Measurements from ENCODE around the gene RAB11FIP3.
A peak's percentile ranks its signal among the peaks of the same experiment; 100 is the strongest.
"Not testable (repeated sequence)": the region's sequence is repeated elsewhere in the genome, so short reads cannot be mapped to it uniquely, and the experiment has no call there.

Gene RAB11FIP3

DNA sequence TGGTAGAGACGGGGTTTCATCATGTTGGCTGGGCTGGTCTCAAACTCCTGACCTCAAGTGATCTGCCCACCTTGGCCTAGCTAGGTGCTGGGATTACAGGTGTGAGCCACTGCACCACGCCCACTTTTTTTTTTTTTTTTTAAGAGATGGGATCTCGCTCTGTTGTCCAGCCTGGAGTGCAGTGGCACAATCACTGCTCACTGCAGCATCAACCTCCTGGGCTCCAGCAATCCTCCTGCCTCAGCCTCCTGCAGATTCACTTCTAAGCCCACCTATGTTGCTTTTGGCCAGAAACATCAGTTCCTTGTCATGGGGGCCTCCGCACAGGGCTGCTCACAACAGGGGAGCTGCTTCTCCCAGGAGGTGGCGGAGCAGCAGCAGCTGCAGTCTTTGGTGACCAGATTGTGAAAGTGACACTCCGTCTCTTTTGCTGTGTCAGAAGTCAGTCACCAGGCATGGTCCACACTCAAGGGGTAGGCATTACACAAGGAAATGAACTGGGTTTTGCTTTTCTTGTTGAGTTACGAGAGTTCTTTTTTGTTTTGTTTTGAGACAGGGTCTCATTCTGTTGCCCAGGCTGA is 32.9 kb upstream of the RAB11FIP3 start:
- no peak for DNase-seq (ENCODE audit: low spot score)

DNA sequence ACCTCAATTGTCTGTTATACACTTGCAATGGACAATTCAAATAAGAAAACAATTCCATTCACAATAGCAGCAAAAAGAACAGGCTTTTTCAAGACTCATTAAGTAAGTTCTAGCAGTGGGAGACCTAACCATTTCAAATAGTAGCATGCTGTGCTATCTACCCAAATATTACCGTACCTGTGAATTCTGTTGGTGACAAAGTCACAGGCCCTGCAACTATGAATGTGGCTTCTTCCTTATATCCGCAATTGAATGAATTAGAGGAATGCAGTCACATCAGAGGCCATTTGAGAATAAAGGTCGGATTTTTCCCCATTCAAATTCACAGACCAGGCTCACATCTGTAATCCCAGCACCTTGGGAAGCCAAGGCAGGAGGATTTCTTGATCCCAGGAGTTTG is 29.2 kb upstream of the RAB11FIP3 start:
- DNase-seq (ENCODE audit: low spot score): no peak

DNA sequence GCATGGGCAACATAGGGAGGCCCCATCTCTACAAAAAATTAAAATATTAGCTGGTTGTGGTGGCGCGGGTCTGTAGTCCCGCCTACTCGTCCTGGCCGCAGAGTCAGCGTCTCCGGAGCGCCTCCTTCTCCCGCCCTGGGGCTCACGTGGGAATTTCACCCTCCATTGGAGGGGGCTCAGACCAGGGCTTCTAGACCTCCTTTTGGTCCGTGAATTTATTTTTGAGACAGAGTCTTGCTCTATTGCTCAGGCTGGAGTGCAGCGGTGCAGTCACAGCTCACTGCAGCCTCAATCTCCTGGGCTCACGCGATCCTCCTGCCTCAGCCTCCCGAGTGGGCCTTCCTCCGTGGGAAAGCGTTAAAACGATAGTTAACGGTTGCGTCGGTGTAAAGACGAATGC is 28.8 kb upstream of the RAB11FIP3 start:
- no peak for DNase-seq (ENCODE audit: low spot score)

DNA sequence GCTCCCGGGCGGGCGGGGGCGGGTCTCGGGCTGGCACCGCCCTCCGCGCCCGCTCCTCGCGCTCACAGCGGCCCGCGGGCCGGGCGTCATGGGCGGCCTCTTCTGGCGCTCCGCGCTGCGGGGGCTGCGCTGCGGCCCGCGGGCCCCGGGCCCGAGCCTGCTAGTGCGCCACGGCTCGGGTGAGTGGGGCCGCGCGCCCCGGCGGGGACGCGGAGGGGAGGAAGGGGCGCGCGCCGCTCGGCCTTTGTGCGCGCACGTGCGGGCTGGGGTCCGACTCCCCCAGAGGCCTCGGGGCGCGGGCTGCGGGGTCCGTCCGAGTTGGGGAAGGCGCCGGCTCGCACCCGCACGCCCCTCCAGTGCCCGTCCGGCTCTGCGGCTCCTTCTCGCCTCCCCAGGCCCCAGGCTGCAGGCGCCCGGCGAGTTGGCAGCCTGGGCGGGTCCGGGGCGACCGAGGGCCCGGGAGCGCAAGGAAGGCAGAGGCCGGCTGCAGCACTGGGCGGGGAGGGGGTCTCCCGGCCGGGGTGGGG is 28.3 kb upstream of the RAB11FIP3 start, which contains the start of gene NME4:
NME4 (plus strand) TSS at position 65 of the 527 bp plus-strand sequence; CDS start at position 89, 24 bp downstream.
- DNase-seq (ENCODE audit: low spot score): peak; percentile 71

DNA sequence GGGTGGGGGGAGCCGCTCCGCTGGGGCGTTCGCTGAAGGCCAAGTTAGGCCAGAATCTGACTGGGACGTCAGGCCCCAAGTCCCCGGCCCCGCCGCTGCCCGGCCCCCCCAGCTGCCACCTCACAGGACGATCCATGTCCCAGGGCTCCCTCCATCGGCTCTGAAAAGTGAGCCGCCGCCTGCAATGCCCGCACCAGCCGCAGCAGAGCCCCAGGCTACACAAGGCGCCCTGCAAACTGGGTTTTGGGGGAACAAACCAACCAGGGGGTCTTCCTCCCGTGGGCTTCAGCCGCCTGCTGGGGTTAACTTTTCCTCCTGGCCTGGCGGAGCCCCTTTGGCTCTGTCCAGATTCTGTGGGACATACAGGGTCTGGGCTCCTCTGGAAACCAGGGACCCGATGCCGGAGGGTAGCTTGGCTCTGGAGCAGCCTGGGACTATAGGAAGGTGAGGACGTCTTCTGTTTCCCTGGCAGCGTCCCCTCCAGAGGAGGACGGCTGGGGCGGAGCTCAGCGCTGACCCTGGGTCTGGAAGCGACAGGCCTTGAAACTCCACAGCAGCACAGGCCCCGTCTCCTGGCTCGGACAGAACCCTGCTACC is 27.6 kb upstream of the RAB11FIP3 start:
- peak; percentile 79 for DNase-seq (ENCODE audit: low spot score)

DNA sequence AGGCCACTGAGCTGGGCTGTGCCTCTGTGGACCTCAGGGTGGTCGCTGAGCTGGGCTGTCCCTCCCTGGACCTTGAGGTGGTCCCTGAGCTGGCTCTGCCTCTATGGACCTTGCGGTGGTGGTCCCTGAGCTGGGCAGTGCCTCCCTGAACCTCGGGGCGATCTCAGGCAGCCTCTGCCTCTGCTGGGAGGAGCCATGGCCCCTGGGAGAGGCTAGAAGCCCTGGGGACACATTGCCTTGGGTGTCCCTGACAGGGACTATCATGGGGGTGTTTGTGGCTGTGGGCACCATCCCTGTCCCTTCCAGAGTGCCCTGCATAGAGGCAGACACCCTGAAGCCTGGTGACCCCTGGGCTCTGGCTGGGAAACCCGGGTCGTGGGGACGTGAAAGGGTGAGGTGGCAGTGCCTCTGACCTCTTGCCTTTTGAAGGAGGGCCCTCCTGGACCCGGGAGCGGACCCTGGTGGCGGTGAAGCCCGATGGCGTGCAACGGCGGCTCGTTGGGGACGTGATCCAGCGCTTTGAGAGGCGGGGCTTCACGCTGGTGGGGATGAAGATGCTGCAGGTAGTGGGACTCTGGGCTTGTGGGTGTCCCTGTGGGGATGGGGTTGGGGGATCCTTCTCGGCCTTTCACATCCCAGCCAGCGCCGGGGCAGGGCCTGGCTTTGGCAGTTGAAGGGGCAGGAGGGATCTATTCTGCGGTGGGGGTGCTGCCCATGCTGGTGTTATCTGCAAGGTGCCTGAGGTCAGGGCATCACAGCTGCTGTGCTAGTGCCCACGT is 26.7 kb upstream of the RAB11FIP3 start:
- DNase-seq (ENCODE audit: low spot score): no peak

DNA sequence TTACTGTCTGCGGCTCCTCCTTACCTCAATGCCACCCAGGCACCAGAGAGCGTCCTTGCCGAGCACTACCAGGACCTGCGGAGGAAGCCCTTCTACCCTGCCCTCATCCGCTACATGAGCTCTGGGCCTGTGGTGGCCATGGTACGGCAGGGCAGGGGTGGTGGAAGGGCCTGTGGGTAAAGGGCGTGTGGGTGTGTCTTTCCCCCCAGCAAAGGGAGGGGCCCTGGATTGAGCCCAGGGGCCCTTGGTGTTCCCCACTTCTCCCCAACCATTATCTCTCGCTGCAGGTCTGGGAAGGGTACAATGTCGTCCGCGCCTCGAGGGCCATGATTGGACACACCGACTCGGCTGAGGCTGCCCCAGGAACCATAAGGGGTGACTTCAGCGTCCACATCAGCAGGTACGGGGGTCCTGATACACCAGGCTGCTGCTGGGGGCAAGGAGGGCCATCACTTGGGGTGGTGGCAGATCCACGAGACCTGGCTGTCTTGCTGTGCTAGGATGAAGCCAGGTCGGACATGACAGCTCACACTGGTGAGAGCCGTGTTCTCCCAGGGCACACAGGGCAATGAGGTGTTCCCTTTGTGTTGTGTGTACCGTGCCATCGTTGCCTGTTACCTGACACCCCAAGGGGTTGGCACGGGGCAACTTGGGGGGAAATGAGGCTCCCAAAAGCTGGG is 26.0 kb upstream of the RAB11FIP3 start:
- DNase-seq (ENCODE audit: low spot score): no peak

DNA sequence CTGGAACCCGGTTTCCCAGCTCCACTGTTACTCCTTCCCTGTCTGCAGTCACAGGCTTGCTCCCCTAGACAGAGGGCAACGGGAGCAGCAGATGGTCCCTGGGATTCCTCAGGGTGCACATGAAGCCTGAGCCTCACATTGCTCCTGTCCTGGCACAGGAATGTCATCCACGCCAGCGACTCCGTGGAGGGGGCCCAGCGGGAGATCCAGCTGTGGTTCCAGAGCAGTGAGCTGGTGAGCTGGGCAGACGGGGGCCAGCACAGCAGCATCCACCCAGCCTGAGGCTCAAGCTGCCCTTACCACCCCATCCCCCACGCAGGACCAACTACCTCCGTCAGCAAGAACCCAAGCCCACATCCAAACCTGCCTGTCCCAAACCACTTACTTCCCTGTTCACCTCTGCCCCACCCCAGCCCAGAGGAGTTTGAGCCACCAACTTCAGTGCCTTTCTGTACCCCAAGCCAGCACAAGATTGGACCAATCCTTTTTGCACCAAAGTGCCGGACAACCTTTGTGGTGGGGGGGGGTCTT is 25.3 kb upstream of the RAB11FIP3 start:
- no peak for DNase-seq (ENCODE audit: low spot score)

DNA sequence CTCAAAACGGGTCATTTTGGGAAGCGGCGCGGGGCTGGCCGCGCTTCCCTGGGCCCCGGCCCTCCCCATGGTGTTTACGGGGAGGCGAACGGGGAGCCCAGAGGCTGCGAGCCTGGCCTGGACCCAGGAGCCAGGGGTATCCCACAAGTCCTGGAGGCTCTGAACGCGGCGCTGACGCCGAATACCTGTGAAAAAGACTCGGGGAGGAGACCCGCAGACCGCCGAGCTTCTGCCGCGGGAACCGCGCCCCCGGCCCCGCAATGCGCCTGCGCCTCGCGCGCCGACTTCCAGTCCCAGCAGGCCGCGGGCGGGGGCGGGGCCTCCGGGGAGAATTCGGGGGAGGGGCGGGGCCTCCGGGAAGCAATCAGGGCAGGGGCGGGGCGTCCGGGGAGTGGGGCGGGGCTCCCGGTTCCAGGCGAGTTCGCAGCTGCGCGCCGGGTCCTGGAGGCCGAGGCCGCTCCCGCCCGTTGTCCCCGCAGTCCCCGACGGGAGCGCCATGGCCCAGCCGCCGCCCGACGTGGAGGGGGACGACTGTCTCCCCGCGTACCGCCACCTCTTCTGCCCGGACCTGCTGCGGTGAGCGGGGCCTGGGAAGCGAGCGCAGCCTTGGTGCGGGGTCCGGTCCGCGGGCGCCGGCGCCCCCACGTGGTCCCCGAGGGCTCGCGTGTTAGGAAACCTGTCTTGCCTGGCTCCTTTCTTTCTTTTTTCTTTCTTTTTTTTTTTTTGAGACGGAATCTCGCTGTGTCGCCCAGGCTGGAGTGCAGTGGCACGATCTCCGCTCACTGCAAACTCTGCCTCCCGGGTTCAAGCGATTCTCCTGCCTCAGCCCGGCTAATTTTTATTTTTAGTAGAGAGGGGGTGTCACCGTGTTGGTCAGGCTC is 23.7 kb upstream of the RAB11FIP3 start, which contains the start of gene DECR2:
DECR2 (plus strand) TSS at position 418 of the 881 bp plus-strand sequence; CDS start at position 497, 79 bp downstream.
- DNase-seq (ENCODE audit: low spot score): peak; percentile 96

DNA sequence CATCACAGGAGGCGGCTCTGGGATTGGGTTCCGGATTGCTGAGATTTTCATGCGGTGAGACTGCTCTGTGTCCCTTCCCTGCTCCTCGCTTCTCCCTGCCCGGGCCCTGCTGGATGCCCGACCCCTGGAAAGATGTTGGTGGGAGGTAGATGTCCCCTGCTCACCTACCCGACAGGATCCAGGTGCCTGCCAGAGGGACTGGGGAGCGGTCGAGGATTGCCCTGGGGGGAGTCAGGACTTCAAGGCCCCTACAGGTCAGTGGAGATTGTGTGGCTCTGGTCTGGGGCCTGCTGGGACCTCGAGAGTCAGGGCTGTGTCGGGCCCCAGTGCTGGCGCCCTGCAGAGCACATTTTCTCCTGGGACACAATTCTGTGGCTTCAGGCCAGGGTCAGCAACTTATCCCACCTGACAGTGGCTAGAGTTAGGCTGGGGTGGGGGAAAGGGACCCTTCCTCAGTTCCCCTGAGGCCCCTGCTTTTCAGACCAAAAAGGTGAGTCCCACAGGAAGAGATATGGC is 20.4 kb upstream of the RAB11FIP3 start:
- no peak for DNase-seq (ENCODE audit: low spot score)

DNA sequence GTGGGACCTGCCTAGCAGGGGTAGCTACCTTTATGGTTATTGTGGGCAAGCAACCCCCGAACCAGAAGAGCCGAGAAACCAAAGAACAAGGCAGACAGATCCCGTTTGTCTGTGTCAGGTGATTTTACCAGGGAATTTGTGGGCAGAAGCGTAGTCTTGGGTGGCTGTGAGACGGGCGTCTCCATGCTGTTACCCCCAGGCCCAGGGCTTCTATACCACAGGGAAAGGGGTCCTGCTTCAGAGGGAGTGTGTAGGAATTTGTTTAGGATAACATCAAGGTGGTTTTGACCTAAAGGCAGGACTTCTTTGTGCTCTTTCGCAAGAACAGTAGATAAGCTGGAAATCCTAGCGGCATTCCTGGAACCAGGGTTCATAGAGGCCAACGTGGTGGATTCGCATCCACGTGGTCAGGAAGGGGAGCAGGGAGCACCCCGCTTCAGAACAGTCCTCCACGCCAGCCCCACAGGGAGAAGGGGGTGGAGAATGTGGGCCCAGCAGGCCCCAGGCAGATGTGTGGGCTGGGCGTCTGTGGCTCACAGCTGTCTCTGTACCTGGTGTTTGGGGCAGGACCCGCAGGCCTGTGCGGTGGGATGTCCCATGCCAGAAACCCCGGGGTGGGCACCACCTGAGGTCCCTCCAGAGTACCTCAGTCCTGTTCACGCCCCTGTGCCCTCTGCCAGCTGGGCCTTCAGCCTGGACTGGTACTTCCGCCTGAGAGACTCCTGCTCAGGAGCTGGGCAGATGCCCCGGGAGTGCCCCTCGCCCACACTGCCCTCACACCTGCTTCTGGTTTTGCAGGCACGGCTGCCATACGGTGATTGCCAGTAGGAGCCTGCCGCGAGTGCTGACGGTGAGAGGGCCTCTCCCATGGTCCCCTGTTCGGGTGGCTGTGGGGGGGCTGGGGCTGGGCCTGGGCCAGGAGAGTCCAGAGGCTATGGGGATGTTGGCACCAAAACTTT is 19.6 kb upstream of the RAB11FIP3 start:
- DNase-seq (ENCODE audit: low spot score): no peak

DNA sequence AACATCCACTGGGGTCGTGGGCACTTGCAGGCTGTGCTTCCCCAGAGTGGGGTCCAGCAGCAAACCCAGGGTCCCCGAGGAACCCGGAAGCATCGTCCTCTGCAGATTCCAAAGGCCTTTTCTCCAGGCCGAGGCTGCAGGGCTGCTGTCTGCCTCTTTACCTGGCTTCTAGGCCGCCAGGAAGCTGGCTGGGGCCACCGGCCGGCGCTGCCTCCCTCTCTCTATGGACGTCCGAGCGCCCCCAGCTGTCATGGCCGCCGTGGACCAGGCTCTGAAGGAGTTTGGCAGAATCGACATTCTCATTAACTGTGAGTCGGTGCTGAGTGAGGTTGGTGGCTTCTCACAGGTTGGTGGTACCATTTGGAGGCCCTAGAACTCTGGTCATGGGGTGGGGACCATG is 18.2 kb upstream of the RAB11FIP3 start:
- no peak for DNase-seq (ENCODE audit: low spot score)

DNA sequence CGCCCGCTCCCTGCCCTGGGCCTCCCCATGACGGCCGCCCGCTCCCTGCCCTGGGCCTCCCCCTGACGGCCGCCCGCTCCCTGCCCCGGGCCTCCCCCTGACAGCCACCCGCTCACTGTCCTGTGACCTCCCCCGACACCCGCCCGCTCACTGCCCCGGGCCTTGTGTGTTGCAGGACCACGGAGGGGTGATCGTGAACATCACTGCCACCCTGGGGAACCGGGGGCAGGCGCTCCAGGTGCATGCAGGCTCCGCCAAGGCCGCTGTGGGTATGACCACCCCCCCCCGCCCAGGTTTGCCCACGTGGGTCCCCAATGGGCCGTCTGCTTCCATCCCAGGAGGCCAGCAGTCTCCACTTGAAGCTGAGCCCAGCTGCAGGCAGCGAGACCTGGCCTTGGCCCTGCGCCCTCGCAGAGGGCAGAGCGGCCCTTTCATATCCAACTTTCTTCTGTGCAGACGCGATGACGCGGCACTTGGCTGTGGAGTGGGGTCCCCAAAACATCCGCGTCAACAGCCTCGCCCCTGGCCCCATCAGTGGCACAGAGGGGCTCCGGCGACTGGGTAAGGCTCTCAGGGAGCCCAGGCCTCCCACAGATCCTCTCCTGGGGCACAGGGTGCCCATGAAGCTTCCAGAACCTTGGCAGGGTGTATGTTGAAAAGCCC is 14.8 kb upstream of the RAB11FIP3 start:
- DNase-seq (ENCODE audit: low spot score): no peak

DNA sequence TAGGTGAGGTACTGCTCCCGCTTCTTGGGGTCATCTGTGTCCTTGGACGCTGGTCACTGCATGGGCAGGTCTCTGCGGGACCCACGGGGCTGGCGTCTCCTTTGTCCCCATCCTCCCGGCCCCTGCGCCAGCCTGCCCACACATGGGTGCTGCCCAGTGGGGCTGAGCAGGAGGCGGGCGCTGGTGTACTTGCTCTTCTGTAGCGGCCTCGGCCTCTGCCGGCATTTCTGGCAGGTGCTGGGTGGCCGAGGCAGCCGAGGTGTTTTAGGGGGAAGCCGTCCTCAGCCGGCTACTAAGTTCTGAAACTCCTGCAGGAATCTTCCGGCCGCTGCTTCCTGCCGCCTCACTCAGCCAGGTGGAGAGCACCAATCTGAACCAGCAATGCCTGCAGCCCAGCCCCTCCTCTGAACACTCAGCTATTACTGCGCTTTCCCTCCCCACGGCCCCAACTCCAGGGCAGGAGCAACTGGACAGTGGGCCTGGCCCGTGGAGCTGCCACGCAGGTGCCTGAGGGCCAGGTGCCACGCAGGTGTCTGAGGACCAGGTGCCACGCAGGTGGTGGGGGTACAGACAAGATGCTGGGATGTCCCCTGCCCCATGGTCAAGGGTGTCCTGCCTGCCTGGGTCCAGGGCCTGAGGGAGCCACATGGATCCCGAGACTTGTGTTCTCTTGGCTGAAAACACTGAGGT is 13.7 kb upstream of the RAB11FIP3 start:
- no peak for DNase-seq (ENCODE audit: low spot score)

DNA sequence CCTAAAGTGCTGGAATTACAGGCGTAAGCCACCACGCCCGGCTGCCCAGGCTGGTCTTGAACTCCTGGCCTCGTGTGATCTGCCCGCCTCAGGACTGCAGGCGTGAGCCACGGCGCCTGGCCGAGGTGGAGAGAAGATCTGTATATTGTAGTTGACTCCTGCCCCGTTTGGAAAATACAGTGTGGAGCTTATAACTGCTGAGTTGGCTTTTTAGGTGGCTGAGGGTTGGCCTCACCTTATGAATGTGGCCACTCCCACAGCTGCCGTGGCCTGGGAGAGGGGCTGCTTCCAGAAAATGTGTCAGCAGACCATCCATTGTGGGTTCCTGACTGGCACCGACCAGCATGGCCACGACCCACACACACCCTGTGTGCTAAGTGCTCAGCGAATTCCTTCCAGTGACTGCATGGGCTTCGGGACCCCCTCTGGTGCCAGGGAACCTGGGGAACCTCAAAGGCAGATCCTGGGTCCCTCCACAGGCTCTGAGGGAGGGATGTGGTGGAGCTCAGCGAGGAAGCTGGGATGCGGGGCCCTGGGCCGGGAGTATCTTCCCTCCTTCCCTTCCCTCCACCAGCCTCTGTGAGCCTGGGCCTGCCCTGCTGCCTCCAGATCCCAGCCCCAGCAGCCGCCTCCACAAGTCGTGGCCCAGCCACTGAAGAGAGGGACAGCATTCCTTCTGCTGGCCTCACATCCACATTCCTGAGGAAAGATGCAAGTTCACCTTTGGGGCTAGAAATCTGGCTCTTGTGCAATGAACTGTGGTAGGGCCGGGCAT is 10.9 kb upstream of the RAB11FIP3 start:
- no peak for DNase-seq (ENCODE audit: low spot score)

DNA sequence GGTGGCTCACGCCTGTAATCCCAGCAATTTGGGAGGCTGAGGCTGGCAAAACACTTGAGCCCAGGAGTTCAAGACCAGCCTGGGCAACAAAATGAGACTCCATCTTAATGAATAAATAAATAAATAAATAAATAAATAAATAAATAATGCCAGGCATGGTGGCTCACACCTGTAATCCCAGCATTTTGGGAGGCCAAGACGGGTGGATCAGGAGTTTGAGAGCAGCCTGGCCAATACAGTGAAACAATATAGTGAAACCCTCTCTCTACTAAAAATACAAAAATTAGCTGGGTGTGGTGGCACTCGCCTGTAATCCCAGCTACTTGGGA is 10.3 kb upstream of the RAB11FIP3 start:
- DNase-seq (ENCODE audit: low spot score): not testable (repeated sequence)

DNA sequence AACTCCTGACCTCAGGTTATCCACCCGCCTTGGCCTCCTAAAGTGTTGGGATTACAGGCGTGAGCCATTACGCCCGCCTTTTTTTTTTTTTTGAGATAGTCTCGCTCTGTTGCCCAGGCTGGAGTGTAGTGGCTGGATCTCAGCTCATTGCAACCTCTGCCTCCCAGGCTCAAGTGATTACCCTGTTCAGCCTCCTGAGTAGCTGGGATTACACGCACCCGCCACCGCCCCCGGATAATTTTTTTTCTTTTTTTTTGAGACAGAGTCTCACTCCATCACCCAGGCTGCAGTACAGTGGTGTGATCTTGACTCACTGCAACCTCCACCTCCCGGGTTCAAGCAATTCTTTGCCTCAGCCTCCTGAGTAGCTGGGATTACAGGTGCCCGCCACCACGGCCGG is 3.3 kb upstream of the RAB11FIP3 start:
- not testable (repeated sequence) for DNase-seq (ENCODE audit: low spot score)

All from iPS-NIHi11 (cell line).